K562 (cell line): ENCODE results near the gene SYN1. TPM values are rescaled to one million over a fixed set of nuclear protein-coding genes. Genes with fewer than 3 reads are reported as not detected.

Source experiments
- ATAC-seq: fragments of 200-7000 bp; cut with Tn5 transposase; 3 replicates; pipeline ENCODE4 v1.9.1; 2020; ENCODE audit warnings: moderate library complexity
- BruUV-seq: library from RNA; stranded (reverse); fragments of 400-500 nt; replicated peaks from 2 replicates; lab custom pipeline; 2021; lab: Mats Ljungman, UMichigan
- CTCF ChIA-PET: fragments of 300-600 bp; formaldehyde crosslinking; extraction: SDS; loops from one replicate; lab custom pipeline; 2021; ENCODE audit warnings: low intra/inter-chr PET ratio; lab: Yijun Ruan, JAX
- POLR2A ChIA-PET: fragments of 300-600, 350-650 bp; sonication (Branson Sonifier 250); formaldehyde crosslinking; extraction: SDS; loops from one replicate; lab custom pipeline; 2021; ENCODE audit warnings: antibody characterized with exemption, inconsistent platforms; lab: Yijun Ruan, JAX
- DNase-seq, 4 experiments: peaks; one replicate each; pipeline versions ENCODE4 v3.0.0 to v3.0.0-alpha.2; 2011 to 2018; ENCODE audit warnings: low spot score in 3 of 4, mixed read lengths in 3 of 4; ENCODE audit errors: extremely low read depth in 1 of 4
- FAIRE-seq: peaks from 2 replicates; lab custom pipeline; 2011; peaks lifted over from hg19 to GRCh38; lab: Jason Lieb, UNC
- H2AFZ ChIP-seq: 2 replicates; pipeline ENCODE4 v1.6.0; 2011; ENCODE audit warnings: low read depth, low read length, control low read depth, inconsistent platforms
- H3K27ac ChIP-seq: fragments of 200-600 bp; 3 replicates; pipeline ENCODE4 v1.8.0; 2011; ENCODE audit warnings: low read depth, mild to moderate bottlenecking, control low read depth, inconsistent platforms, low read length, moderate library complexity, mixed read lengths; ENCODE audit errors: extremely low read depth
- H3K27me3 ChIP-seq, 2 experiments: fragments of 300-600 bp in 1 of 2; 2 replicates in 1 of 2; 3 replicates in 1 of 2; pipeline versions ENCODE4 v1.6.0 to v1.8.0; 2011; ENCODE audit warnings: inconsistent platforms in 2 of 2, low read length in 2 of 2, mild to moderate bottlenecking in 1 of 2, mixed read lengths in 1 of 2, moderate library complexity in 1 of 2; ENCODE audit not compliant: control insufficient read depth in 2 of 2, insufficient read depth in 2 of 2
- H3K36me3 ChIP-seq: fragments of 300-600 bp; 3 replicates; pipeline ENCODE4 v1.8.0; 2011; ENCODE audit warnings: mild to moderate bottlenecking, low read length, inconsistent platforms; ENCODE audit not compliant: control insufficient read depth, insufficient read depth
- H3K4me1 ChIP-seq, 2 experiments: fragments of 200-600 bp in 1 of 2; replicated peaks in 1 of 2; 2 replicates in 1 of 2; 3 replicates in 1 of 2; pipeline versions ENCODE4 v1.5.1 to v1.8.0; 2011; ENCODE audit warnings: inconsistent platforms in 2 of 2, low read length in 2 of 2, mild to moderate bottlenecking in 1 of 2, mixed read lengths in 1 of 2, moderate library complexity in 1 of 2; ENCODE audit not compliant: control insufficient read depth in 2 of 2, insufficient read depth in 2 of 2
- H3K4me2 ChIP-seq: 2 replicates; pipeline ENCODE4 v1.6.1; 2011; ENCODE audit warnings: low read length, control low read depth, inconsistent platforms, mixed read lengths; ENCODE audit not compliant: insufficient read depth
- H3K4me3 ChIP-seq: fragments of 200-600 bp; sonication (generic), shearing (Covaris generic); 2 replicates; pipeline ENCODE4 v1.5.1; 2016; ENCODE audit warnings: control low read depth, inconsistent platforms
- H3K79me2 ChIP-seq: fragments of 200-600 bp; 3 replicates; pipeline ENCODE4 v1.8.0; 2011; ENCODE audit warnings: low read length, inconsistent platforms; ENCODE audit not compliant: control insufficient read depth, insufficient read depth
- H3K9ac ChIP-seq, 2 experiments: 2 replicates each; pipeline versions ENCODE4 v1.6.0 to v1.6.1; 2011; ENCODE audit warnings: low read depth in 2 of 2, low read length in 2 of 2, control low read depth in 1 of 2, inconsistent platforms in 1 of 2, mild to moderate bottlenecking in 1 of 2, mixed read lengths in 1 of 2; ENCODE audit not compliant: insufficient read depth in 1 of 2
- H3K9me1 ChIP-seq: one replicate; pipeline ENCODE4 v1.6.0; 2011; ENCODE audit warnings: inconsistent platforms, mild to moderate bottlenecking, low read length, moderate library complexity; ENCODE audit not compliant: control insufficient read depth, insufficient read depth
- H3K9me3 ChIP-seq: replicated peaks from 2 replicates; pipeline ENCODE4 v1.5.1; 2011; ENCODE audit warnings: low read depth, low read length, inconsistent platforms; ENCODE audit not compliant: control insufficient read depth, insufficient read depth
- H4K20me1 ChIP-seq: replicated peaks from 2 replicates; pipeline ENCODE4 v1.6.1; 2011; ENCODE audit warnings: low read length, inconsistent platforms, mixed read lengths; ENCODE audit not compliant: control insufficient read depth, insufficient read depth
- E2F1 ChIP-seq: sonication (generic); formaldehyde crosslinking; IDR thresholded peaks from 2 replicates; pipeline ENCODE4 v1.8.1; 2023; ENCODE audit warnings: mild to moderate bottlenecking, missing genetic modification reagents, moderate library complexity
- GTF2B ChIP-seq: IDR thresholded peaks from 2 replicates; pipeline ENCODE4 v1.6.1; 2011; ENCODE audit not compliant: insufficient read length; ENCODE audit errors: extremely low read depth
- IRF9 ChIP-seq: fragments of 450-650 bp; IDR thresholded peaks from 2 replicates; pipeline ENCODE4 v1.6.1; 2016; ENCODE audit warnings: missing biosample characterization, missing genetic modification characterization
- NR0B1 ChIP-seq: fragments of 450-650 bp; IDR thresholded peaks from one replicate; pipeline ENCODE4 v1.6.1; 2018; ENCODE audit warnings: mild to moderate bottlenecking, moderate library complexity; ENCODE audit not compliant: partially characterized antibody
- POLR2AphosphoS2 ChIP-seq: IDR thresholded peaks from 2 replicates; pipeline ENCODE4 v1.6.1; 2012; ENCODE audit warnings: low read length, improper control_type of control experiment
- SOX6 ChIP-seq: fragments of 450-650 bp; IDR thresholded peaks from 2 replicates; pipeline ENCODE4 v1.6.1; 2014; ENCODE audit warnings: mild to moderate bottlenecking
- ZKSCAN1 ChIP-seq: fragments of 150-350 bp; IDR thresholded peaks from 2 replicates; pipeline ENCODE4 v1.6.1; 2016; ENCODE audit warnings: low read depth, low read length
- in situ Hi-C: fragments of 300-500 bp; cut with MboI; formaldehyde crosslinking; loops from 4 replicates; pipeline ENCODE4 v1.15.0; 2018; ENCODE audit warnings: inconsistent platforms, mixed read lengths
- intact Hi-C: fragments of 100-400 bp; cut with micrococcal nuclease; formaldehyde crosslinking; loops from 2 replicates; pipeline ENCODE4 v1.14.2; 2022
- polyA plus RNA-seq, 8 experiments: library from polyadenylated mRNA; depleted of rRNA in 4 of 8; stranded (reverse) in 5 of 8; unstranded in 3 of 8; fragments of >200 nt; fragmentation: Nextera tagmentation in 2 of 8; fragmentation: Illumina TruSeq in 1 of 8; extraction: Ambion mirVana in 2 of 8; extraction: Trizol in 1 of 8; gene quantifications; 2 replicates each; pipeline versions ENCODE4 v1.2.1 to v1.2.3, GENCODE V29; 2011 to 2014; ENCODE audit warnings: inconsistent platforms in 1 of 8, missing spikeins in 1 of 8
- total RNA-seq, 7 experiments: library from RNA; depleted of rRNA in 6 of 7; stranded (reverse); fragments of >200 nt in 6 of 7; fragmentation: Illumina TruSeq in 2 of 7; extraction: Trizol in 2 of 7; gene quantifications; 2 replicates each; pipeline versions ENCODE4 v1.2.1 to v1.2.3, GENCODE V29; 2011 to 2021; ENCODE audit warnings: low replicate concordance in 1 of 7

The SYN1 gene
- total and polyA plus RNA-seq, 9 of the 15 experiments (the other 6 are each of a cell fraction or from before 2014, with no cell fraction given), result 0.01 to 0.28 (median 0.18) TPM; not detected in 2

- ATAC-seq, result no peak
- peaks cover 7% of the 10 kb centered on the region in 2 experiments; a peak in 4 of 5 replicates for H3K4me1 ChIP-seq
- peaks cover 0 to 14% of the 10 kb centered on the region in 2 experiments; a peak in 3 of 5 replicates for H3K27me3 ChIP-seq
- BruUV-seq, result no TSS peak
- no peaks in the 10 kb centered on the region for H3K9me1 ChIP-seq
- H3K4me3 ChIP-seq, result no peak overlapping the region
- no peak for DNase-seq
- 0 out of 2 replicates have a peak, but pooled peaks cover 2% of the 10 kb centered on the region for H3K9me3 ChIP-seq
- no peak overlapping the region for H3K4me2 ChIP-seq
- no peaks in the 10 kb centered on the region for H3K36me3 ChIP-seq
- H3K27ac ChIP-seq, result no peak overlapping the region
- no peak for FAIRE-seq
- CTCF ChIA-PET, result no interaction called here
- H2AFZ ChIP-seq, result no peak overlapping the region
- POLR2A ChIA-PET, result interaction anchor here (0.5 kb wide), 1 partner anchor 29 kb away, joined by 3 read pairs; no protein-coding TSS in a partner anchor
- no peaks in the 10 kb centered on the region for H3K79me2 ChIP-seq
- no peak overlapping the region for H3K9ac ChIP-seq
- no peak for TF ChIP-seq IRF9
- TF ChIP-seq GTF2B, result no peak
- no peak for TF ChIP-seq POLR2AphosphoS2
- TF ChIP-seq NR0B1, result no peak
- no peak for TF ChIP-seq ZKSCAN1
- TF ChIP-seq E2F1 (CRISPR knock-in tag), result no peak
- TF ChIP-seq SOX6, result no peak
- intact Hi-C loops (no loop called here), in situ Hi-C loops (no loop called here)
- no peaks in the 10 kb centered on the region for H4K20me1 ChIP-seq
Observed at GRCh38 chrX:47612418-47612817, 7.2 kb downstream of the SYN1 start.
